GM23248 (cell line): ENCODE data around the gene GPANK1. TPM values are rescaled to one million over a fixed set of nuclear protein-coding genes. Genes with fewer than 3 reads are reported as not detected.

Experiments used
- DNase-seq: peaks from one replicate; pipeline ENCODE4 v3.0.0-alpha.2; 2015
- H2AFZ ChIP-seq: fragments of 200-600 bp; sonication (generic); 2 replicates; pipeline ENCODE4 v1.6.1; 2016; ENCODE audit warnings: antibody characterized with exemption
- H3F3A ChIP-seq: fragments of 200-600 bp; sonication (generic); 2 replicates; pipeline ENCODE4 v1.6.1; 2016; ENCODE audit warnings: mild to moderate bottlenecking, antibody characterized with exemption, mixed run types; ENCODE audit not compliant: insufficient read depth
- H3K27ac ChIP-seq: fragments of 200-600 bp; sonication (generic); 2 replicates; pipeline ENCODE4 v1.5.1; 2016; ENCODE audit warnings: mild to moderate bottlenecking
- H3K27me3 ChIP-seq: fragments of 200-600 bp; sonication (generic); replicated peaks from 2 replicates; pipeline ENCODE4 v1.6.1; 2016; ENCODE audit warnings: mild to moderate bottlenecking; ENCODE audit not compliant: insufficient read depth
- H3K36me3 ChIP-seq: fragments of 200-600 bp; sonication (generic); 2 replicates; pipeline ENCODE4 v1.6.1; 2016; ENCODE audit warnings: low read depth, mild to moderate bottlenecking
- H3K4me1 ChIP-seq: fragments of 200-600 bp; sonication (generic); 2 replicates; pipeline ENCODE4 v1.6.1; 2016; ENCODE audit warnings: mild to moderate bottlenecking; ENCODE audit not compliant: insufficient read depth
- H3K4me2 ChIP-seq: fragments of 200-600 bp; sonication (generic); one replicate; pipeline ENCODE4 v1.6.1; 2016; ENCODE audit warnings: mild to moderate bottlenecking; ENCODE audit not compliant: unreplicated experiment
- H3K4me3 ChIP-seq: fragments of 200-600 bp; sonication (generic); 2 replicates; pipeline ENCODE4 v1.5.1; 2016; ENCODE audit warnings: mild to moderate bottlenecking
- H3K79me2 ChIP-seq: fragments of 200-600 bp; sonication (generic); 2 replicates; pipeline ENCODE4 v1.6.1; 2016; ENCODE audit warnings: mild to moderate bottlenecking; ENCODE audit not compliant: insufficient read depth
- H3K9ac ChIP-seq: fragments of 200-600 bp; sonication (generic); 2 replicates; pipeline ENCODE4 v1.6.1; 2016; ENCODE audit warnings: mild to moderate bottlenecking
- H3K9me2 ChIP-seq: fragments of 200-600 bp; sonication (generic); 2 replicates; pipeline ENCODE4 v1.6.1; 2016; ENCODE audit warnings: mixed run types, mild to moderate bottlenecking, moderate library complexity; ENCODE audit not compliant: insufficient read depth
- H3K9me3 ChIP-seq: fragments of 200-600 bp; sonication (generic); one replicate; pipeline ENCODE4 v1.6.1; 2017; ENCODE audit warnings: low read depth
- H4K20me1 ChIP-seq: fragments of 200-600 bp; sonication (generic); 2 replicates; pipeline ENCODE4 v1.6.0; 2016; ENCODE audit not compliant: insufficient read depth
- EZH2 ChIP-seq: fragments of 200-600 bp; sonication (generic); IDR thresholded peaks from 2 replicates; pipeline ENCODE4 v1.6.1; 2018; ENCODE audit warnings: antibody characterized with exemption, mild to moderate bottlenecking; ENCODE audit not compliant: insufficient read depth, poor library complexity, severe bottlenecking
- EZH2phosphoT487 ChIP-seq: fragments of 200-600 bp; sonication (generic); IDR thresholded peaks from 2 replicates; pipeline ENCODE4 v1.6.1; 2018; ENCODE audit warnings: antibody characterized with exemption, moderate library complexity, mild to moderate bottlenecking, low read depth; ENCODE audit not compliant: insufficient read depth
- WGBS, 2 experiments: methylation state at CpG; one replicate each; pipeline ENCODE4 v1.1.6; 2015 to 2017; ENCODE audit warnings: low lambda C conversion rate in 2 of 2, low coverage in 1 of 2; ENCODE audit errors: missing lambda C conversion rate in 2 of 2; 5-methylcytosine and 5-hydroxymethylcytosine counted together
- in situ Hi-C: fragments of 300-500 bp; cut with MboI; formaldehyde crosslinking; loops from 2 replicates; pipeline ENCODE4 v1.15.0; 2020
- polyA plus RNA-seq: library from polyadenylated mRNA; unstranded; fragments of >200 nt; fragmentation: Nextera tagmentation; extraction: Ambion mirVana; gene quantifications from 2 replicates; pipeline ENCODE4 v1.2.1, GENCODE V29; 2016
- total RNA-seq: library from RNA; depleted of rRNA; stranded (reverse); fragments of >200 nt; shearing (Covaris generic); gene quantifications from 2 replicates; pipeline ENCODE4 v1.2.3, GENCODE V29; 2014

Gene GPANK1
- total and polyA plus RNA-seq, 2 experiments from 2014 or later: 10.6 to 19.3 TPM

- WGBS, 2 experiments: 68 to 69% methylated on average over 4 of the region's 4 CpGs
- Histone ChIP-seq H2AFZ (no peak overlapping the region), H3K9me2 (no peaks in the 10 kb centered on the region), H3K9me3 (no peaks in the 10 kb centered on the region), H3K27ac (no peak overlapping the region), H4K20me1 (no peaks in the 10 kb centered on the region), H3K4me1 (peaks cover 23% of the 10 kb centered on the region), H3K36me3 (no peaks in the 10 kb centered on the region), H3K4me2 (no peak overlapping the region), H3K4me3 (peak overlapping the region; percentile 91; the same call in 1 of the 2 replicates), H3K9ac (0 out of 2 replicates have a peak overlapping the region, but pooled peaks have one; percentile 12), H3F3A (peaks cover 20% of the 10 kb centered on the region), H3K79me2 (peaks cover 97% of the 10 kb centered on the region), H3K27me3 (no peaks in the 10 kb centered on the region)
- no peak for DNase-seq
- in situ Hi-C loops: no loop called here
- no peak for TF ChIP-seq EZH2
- TF ChIP-seq EZH2phosphoT487: no peak
Observed at GRCh38 chr6:31658158-31658688, 6.6 kb downstream of the GPANK1 start.

- H3K9ac ChIP-seq: no peak overlapping the region
- no peaks in the 10 kb centered on the region for H3K9me3 ChIP-seq
- H2AFZ ChIP-seq: no peak overlapping the region
- H3K27ac ChIP-seq: no peak overlapping the region
- H3K79me2 ChIP-seq: peaks cover 92% of the 10 kb centered on the region
- H3K27me3 ChIP-seq: no peaks in the 10 kb centered on the region
- H3F3A ChIP-seq: peaks cover 20% of the 10 kb centered on the region
- 0 out of 2 replicates have a peak overlapping the region, but pooled peaks have one; percentile 12 for H3K4me3 ChIP-seq
- WGBS, 2 experiments: 54 to 63% methylated on average over 6 of the region's 6 CpGs
- no peaks in the 10 kb centered on the region for H3K9me2 ChIP-seq
- peaks cover 21% of the 10 kb centered on the region for H3K4me1 ChIP-seq
- H3K36me3 ChIP-seq: no peaks in the 10 kb centered on the region
- H3K4me2 ChIP-seq: no peak overlapping the region
- peak; percentile 44 for DNase-seq
- no peaks in the 10 kb centered on the region for H4K20me1 ChIP-seq
- TF ChIP-seq EZH2 (no peak), EZH2phosphoT487 (no peak)
- in situ Hi-C loops: no loop called here
Observed at GRCh38 chr6:31657406-31658157, 7.2 kb downstream of the GPANK1 start.

- 89 to 90% methylated on average over 8 of the region's 8 CpGs for whole genome bisulfite sequencing, 2 experiments
- Histone ChIP-seq H3K27me3 (no peaks in the 10 kb centered on the region), H2AFZ (no peak within 1 kb of the TSS), H3K4me2 (no peak within 1 kb of the TSS), H3K79me2 (peaks cover 87% of the 10 kb centered on the region), H3K36me3 (no peaks in the 10 kb centered on the region), H4K20me1 (no peaks in the 10 kb centered on the region), H3K27ac (no peak within 1 kb of the TSS), H3K9me3 (no peaks in the 10 kb centered on the region), H3K9ac (no peak within 1 kb of the TSS), H3K9me2 (no peaks in the 10 kb centered on the region), H3K4me3 (no peak within 1 kb of the TSS), H3K4me1 (peaks cover 25% of the 10 kb centered on the region), H3F3A (peaks cover 8% of the 10 kb centered on the region)
- DNase-seq: no peak
- TF ChIP-seq EZH2 (no peak), EZH2phosphoT487 (no peak)
- in situ Hi-C loops: no loop called here
Observed at GRCh38 chr6:31655349-31656237, 9.2 kb downstream of the GPANK1 start, which contains the start of gene APOM. APOM (plus strand) TSS chr6:31655894; CDS start chr6:31655967, 73 bp downstream.
